IPS-NIHi11 (cell line): ENCODE data around the gene ASRGL1.

Experiments used
- DNase-seq: peaks from one replicate; pipeline ENCODE4 v3.0.0; 2012; ENCODE audit warnings: mixed read lengths, low spot score

The ASRGL1 gene

DNA sequence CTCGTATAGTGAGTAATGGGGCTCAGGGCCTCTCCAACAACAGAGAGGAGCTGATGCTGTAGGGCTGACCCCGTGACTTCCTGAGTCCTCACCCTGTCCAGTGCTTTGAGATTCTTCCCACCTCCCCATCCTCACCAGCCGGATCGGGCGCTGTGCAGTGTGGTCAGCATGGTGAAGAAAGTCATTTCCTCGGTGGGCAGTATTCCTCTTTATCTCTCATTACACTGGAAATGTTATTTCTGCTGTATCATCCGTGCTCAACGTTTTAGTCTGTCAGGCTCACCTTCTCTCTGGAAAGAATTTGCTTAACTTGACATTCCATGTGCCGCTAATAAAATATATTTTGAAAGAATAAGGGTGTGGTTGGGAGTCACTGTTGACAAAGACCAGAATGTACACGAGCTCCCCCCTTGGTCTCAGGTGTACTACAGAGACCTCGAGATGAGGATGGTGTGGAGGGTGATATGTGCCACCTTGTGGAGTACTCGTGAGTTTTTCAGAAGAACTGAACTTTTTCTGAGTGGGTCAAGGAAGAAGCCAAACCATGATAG, 55.9 kb downstream of the ASRGL1 start:
- no peak for DNase-seq

DNA sequence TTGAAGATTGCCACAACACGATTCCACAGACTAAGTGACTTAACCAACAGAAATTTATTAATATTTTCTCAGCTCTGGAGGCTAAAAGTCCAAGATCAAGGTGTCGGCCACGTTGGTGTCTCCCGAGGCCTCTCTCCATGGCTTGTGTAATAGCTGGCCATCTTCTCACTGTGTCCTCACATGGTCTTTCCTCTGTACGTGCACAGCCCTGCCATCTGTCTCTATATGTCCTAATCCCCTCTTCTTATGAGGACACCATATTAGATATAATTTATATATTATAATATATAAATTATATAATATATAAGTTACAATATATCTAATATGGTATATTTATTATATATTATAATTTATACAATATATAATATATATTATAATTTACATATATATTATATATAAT, 56.5 kb downstream of the ASRGL1 start:
- DNase-seq, result no peak

DNA sequence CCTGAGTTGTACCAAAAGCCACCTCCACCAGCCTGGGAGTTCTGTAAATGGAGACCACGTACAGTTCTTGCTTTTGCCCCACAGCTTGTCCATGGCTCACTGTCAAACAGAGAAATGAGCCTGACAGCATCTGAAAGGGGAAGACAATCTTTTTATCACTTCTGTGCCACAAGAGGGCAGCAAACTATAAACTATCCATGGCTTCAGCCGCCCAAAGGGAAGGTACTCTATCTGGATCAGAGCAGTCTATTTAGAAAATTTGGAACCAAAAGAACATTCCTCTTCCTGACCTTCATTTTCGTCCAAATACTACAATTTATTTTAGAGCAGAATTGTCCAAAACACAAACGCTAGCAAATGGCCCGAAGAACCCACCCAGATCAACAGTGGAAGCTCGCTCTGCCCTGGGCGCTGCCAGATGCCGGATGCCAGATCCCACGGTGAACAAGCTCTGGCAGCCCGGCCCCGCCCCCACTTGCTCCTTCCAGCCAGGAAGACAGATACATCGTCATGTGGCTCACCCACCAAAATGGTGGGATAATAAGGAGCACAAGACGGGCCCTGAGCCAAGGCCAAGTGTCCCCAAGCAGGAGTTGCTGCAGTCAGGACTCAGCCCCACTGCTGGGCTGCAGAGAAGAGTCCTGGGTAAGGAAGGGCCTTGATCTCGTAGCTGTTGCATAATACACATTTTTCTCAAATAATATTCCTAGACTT, 57.7 kb downstream of the ASRGL1 start:
- DNase-seq, result peak; percentile 75

DNA sequence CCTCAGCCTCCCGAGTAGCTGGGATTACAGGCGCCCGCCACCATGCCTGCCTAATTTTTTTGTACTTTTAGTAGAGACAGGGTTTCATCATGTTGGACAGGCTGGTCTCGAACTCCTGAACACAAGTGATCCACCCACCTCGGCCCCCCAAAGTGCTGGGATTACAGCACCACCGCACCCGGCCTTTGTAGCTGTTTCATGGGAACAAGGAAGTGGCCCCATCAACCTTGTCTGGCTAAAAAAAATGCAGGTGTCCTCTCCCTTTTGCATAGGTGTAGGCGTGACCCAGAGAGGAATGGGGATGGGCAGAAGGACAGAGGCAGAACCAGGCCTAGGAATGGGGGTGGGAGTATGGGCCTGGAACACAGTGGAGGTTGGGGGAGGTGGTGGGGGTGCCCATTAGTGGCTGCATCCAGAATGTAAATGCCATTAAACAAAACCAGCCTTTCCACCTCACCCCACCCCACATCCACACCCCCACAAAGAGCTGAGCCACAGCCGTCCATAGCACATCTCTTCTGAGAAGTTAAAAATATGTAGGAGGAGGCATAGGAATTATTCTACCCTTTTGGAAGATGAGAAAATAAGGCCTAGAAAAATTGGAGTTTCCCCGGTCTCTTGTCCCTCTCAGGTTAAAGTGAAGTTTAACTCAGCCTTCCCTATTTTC, 58.8 kb downstream of the ASRGL1 start:
- DNase-seq, result no peak

DNA sequence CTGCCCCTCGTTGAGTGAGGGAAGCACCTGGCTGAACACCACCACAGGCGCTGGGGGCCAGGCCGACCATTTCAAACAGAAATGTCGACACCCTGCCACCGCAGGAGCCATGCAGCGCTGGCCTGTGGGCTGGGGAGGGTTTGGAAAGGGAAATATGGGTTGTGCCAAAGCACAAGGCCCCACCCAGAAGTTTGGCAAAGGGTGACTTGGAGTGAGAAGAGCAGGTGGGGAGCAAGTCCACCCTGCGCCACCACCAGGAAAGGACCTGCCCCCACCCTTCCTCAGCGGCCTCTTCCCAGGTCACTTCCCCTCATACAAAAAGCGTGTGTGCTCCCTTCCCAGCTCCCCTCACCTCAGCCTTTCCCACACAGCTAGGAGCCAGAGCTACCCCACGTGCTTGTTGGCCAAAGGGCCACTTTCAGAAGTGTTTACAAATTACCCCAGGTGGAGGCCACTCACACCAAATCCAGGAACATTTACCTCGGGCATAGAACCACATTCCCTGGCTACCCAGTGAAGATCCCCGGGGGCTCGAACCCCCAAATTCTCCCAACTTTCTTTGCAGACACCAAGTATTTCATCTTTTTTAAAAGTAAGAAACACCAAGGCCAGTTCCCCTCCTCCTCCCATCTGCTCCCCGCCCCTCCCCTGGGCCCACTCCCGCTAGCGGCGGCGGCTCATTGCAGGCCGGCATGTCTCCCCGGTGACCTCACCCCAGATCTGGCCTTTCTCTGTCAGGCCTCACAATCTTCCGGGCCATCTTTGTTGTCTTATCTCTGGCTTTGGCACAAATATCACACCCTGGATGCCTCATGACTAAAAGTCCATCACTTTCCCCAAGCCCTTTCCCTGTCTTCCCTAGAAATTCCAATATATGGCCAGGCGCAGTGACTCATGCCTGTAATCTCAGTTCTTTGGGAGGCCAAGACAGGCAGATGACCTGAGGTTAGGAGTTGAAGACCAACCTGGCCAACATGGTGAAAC, 61.1 kb downstream of the ASRGL1 start:
- DNase-seq, result no peak

DNA sequence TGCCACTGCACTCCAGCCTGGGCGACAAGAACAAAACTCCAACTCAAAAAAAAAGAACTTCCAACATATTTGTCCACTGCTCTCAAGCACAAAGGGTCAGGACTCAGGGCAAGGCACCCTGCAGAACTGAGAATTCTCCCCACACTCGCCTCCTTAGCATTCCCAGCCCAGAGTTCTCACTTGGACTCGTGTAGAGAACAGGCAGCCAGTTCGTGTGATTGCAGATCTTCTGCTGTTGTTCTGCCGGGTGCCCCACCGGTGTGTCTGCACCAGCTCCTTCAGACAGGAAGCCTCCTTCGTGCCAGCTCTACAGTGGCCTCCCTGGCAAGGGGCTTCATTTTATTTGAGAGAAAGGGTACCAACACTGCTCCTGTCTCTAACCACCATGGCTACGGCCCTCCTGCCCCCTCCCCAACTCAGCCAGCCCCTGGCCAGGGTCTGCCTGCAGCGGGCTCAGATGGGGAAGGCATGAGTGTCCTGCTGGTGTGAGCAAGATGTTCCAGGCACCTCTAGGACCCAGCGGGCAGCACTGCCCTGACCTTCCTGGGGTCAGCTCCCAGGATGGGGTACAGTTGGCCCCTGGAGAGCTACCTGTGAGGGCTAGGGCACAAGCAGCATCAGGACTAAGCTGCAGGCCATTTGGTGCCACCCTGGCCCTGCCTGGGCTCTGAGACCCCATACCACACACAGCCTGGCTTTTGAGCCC, 62.1 kb downstream of the ASRGL1 start:
- no peak for DNase-seq

DNA sequence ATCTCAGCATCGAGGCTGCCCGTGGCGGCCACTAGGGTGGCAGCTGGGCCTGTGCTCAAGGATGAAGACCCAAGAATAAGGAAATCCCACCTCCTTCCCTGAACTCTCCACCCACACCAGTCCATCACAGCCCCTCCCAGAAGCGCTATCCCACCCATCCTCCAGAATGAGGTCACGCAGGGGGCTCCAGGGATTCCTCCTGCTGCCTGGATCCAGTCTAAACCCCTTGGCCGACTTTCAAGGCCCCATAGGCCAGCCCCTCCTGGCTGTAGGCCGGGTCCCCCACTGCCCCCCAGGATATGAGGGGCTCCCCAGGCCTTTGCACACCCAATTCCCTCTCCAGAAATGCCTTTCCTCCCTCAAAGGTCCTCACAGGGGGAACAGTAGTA, 62.6 kb downstream of the ASRGL1 start:
- DNase-seq, result no peak

DNA sequence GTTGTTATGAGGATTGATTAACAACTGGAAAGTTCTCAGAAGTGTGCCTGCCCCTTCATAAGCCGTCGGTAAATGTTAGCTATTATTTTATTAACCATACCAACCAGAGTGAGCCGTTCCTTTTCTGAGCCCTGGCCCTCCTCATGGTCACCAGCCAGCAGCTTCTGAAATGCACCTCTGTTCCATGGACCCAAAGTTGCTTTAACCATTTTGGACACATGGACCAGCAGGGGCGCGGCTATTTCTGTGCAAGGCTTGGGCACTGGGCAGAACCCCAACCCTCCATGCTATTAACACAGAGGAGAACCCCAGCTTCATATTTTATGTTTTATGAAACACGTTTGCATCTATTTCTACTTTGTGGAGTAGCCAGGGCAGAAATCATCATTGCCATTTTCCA, 63.0 kb downstream of the ASRGL1 start:
- no peak for DNase-seq

DNA sequence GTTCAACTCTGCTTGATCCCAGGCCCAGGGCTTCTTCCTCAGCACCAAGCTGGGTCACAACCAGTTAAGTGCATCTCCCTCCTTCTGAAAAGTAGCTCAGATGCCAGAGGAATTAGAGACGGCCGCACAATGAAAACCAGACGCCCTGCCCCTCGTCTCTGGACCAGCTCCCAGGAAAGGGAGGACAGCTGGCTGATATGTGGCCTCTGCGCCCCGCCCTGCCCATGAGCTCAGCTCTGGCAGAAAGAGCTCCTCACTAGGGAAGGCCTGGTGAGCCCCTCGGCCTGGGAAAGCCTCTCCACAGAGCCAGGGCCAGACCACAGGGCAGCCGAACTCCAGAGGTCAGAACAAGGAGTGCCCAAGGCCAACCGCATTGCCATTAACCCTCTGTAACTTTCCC, 63.5 kb downstream of the ASRGL1 start:
- DNase-seq, result peak; percentile 72

DNA sequence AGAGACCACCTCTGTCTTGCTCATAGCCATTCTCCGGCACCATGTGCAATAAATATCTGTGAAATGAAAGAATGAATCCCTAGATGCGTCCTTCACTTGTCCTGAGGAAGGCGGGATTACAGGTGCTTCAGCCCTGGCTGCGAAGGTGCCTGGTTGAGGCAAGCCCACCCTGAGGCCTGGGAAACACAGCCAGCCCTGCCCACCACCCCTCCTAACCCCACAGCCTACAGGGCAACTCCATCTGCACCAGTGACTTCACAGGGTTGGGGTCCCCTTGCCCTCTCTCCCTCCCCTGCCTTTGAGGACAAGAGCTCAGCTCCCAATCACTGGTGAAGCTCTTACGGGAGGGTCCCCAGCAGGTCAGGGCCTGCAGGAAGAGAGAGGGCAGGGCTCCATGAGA, 64.1 kb downstream of the ASRGL1 start:
- DNase-seq, result no peak

DNA sequence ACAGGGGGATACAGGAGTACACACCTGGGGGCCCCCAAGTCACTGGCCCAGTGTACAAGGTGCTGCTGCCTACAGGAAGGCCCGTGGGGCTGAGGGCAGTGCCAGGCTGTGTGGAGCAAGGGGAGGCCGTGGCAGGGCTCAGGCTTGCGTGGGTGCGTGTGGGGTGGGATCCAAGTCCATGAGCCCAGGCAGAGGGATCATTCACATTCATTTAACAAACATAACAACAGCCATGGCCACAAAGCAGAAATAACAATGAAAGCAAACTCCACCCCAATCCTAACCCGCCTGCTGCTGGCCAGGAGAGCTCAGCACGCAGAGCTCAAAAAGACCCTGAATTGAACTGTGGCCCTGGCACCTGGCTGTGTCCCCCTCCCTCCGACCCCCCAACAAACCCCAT, 64.6 kb downstream of the ASRGL1 start:
- DNase-seq, result no peak

DNA sequence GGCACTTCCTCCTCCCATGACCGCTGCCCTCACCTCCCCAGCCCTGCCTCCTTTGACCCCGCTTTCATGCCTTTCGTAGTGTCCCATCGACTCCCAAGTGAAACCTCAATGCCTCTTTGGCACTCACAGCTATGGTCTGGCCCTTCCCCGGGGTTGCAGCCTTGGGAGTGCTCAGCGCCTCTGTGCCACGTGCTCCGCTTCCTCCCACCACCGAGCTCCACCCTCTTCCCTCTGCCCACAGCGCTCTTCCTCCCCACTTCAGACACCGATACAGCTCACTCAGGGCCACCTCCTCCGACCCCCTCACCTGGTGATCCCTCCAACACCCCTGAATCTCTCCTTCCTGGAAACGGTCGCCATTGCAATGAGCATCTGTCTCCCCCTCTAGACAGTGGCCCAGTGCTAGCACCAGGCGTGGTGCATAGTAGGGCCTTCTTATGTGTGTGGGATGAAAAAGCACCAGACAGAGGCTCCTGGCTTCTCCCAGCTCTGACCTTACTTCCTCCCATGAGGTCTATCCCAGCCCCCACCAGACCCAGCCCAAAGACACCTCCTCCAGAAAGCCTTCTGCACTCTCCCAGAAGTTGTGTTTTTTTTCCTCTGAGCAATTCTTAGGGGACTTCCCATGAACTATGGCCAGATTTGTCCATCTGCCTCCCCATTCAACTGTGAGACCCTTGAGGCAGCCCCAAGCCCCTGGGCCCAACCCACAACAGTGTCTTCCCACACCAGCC, 65.1 kb downstream of the ASRGL1 start:
- no peak for DNase-seq

DNA sequence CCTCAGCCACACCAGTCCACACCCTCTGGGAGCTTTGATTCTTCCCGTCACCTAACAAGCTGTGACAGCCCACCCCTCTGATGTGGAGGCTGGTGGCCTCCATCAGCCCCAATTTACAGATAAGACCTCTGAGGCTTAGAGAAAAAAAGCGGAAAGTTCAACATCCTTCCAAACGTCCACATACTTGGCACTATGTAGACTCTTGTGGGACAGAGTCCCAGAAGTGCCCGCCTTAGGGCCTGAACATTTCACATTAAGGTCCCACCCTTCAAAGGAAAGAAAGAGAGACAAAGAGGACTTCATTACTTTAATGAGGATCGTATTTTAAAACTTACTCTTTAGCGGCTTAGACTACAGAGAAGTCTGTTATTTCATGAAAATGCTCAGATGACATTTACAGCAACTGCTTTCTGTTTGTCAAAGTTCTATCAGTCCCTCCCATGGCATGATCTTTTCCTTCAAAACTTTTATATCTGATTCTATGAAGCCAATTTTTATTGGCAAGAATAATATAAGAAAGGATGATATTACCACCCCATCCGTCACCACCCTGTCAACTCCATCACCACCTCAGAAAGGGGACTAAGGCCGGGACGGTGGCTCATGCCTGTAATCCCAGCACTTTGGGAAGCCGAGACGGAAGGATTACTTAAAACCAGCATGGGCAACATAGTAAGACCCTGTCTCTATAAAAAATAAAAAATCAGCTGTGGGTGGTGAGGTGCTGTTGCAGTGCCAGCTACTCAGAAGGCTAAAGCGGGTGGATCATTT, 65.9 kb downstream of the ASRGL1 start:
- DNase-seq, result no peak

DNA sequence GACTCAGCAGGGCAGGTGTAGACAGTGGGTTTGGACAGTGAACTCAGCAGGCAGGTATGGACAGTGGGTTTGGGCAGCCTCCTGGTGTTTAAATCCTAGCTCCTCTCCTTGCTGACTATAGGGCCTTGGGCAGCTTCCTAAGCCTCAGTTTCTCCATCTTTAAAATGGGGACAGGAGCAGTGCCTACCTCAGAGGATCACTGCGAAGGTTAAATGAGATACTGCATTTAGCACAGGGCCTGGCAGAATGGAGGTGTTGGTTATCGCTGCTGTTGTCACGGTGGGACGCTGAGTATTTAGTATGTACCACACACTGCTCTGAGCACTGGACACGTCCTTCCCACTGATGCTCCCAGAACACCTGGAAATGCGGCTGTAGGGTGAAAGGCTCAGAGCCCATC, 67.2 kb downstream of the ASRGL1 start:
- DNase-seq, result no peak

DNA sequence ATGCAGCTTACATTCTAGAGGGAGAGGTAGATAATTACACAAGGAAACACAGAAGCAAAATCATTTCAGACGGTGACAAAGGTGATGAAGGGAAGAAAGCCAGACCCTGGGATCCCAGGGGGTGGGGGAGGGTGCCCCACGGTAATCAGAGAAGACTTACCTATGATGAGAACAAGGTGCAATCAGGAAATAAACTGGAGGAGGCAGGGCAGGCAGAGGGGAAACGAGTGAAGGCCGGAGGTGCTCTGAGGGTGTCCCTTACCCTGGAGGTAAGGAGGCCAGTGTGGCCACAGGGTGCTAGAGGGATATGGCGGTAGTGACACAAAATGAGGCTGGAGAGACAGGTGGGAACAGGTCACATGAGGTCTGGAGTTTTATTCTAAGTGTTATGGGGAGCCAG, 67.7 kb downstream of the ASRGL1 start:
- DNase-seq, result no peak

DNA sequence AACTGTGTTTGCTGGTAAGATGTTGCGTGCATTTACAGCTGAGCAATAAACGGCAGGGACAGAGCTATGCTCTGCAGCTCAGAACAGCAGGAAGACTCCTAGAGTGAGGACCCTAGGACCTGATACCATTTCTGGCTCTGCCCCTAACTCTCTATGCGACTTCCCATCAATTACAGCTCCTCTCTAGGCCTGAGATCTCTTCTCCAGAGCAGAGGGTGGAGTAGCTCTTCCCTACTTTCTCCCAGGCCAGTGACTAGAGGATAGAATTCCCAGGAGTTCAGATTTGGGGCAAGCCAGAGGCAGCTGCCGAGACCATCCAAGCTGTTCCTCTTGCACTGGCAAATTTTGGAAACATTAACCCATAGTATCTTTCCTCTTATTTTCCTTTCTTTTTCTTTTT, 68.8 kb downstream of the ASRGL1 start:
- DNase-seq, result no peak

DNA sequence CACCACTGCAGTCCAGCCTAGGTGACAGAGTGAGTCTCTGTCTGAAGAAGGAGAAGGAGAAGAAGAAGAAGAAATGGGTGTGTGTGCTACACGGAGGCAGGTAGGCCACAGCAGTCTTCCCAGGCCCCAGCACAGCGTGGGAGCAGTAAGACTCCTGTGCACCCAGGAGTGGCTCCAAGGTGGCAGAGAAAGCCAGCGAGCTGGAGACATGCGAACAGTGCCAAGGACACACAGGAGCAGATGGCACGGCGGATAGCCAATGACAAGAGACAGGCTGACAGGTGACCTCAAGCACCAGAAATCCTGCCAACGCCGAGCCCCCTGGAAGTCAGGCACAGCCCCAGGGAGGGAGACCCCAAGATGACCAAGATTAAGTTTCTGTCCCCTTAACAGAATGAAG, 72.6 kb downstream of the ASRGL1 start:
- no peak for DNase-seq

DNA sequence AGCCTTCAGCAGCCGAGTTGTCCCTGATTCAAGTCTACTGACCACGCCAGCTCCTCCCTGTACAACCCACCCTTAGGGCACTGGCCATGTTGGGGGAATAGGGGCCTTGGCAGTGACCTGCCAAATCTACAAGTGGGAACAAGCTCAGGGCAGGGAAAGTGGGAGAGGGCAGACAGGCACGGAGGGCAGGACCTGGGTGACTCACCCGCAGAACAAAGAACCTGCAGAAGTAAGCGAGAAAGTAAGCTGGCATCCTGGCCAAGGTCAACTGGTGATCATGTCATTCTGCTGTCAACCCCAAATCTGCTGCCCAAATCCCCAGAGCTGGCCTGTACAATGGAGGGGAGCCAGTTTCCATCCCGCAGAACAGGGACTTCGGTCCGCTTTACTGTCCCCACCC, 73.7 kb downstream of the ASRGL1 start:
- no peak for DNase-seq

DNA sequence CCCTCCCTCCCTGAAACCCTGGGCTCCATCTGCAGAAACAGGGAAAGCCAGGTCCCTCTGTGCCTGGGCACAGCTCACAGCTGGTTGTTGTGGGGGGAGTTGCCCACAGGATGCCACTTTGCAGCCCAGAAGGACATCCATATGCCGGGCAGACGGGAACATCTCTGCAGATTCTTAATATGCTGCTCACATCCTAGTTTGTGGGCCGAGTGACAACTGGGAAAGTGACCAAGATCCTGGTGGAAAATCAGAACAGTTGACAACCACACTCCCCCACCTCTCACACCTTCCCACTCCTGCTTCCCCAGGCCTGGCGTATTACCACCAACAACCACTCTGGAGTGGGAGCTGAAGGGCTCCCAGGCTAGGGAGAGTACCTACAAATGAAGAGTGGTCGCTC, 74.3 kb downstream of the ASRGL1 start:
- DNase-seq, result no peak

DNA sequence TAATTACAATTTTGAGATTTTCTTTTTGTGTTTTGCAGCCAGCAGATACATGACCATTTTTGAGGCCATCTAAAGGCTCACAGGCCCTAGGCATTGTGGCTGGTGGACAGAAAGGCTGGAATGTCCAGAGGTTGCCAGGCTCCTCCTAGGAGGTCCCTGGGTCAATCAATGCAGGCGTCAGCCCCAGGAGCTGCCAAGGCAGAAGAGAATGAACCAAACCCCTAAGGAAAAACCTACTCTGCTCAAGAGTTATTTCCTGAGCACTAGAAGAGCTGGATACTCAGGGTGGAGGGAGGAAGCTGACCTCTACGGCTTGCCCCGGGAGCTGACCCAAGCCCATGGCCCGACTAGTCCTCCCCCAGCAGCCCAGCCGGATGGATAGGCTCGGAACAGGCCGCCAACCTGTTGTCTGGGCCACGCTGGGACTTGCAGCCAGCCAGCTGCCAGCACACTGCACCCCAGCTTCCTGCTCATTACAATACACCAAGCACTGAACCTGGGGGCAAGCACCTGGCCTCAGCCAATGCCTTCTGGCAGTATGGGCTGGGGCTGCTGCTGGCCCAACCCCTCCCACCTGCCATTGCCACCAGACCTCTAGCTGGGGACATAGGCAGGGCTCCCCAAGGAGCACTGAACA, 75.9 kb downstream of the ASRGL1 start:
- no peak for DNase-seq
